ENCODE measurements around the gene NPTN. TPM values are rescaled to one million over a fixed set of nuclear protein-coding genes. Genes with fewer than 3 reads are reported as not detected.

NPTN gene
- polyA plus RNA-seq, 2 of the 4 experiments (the other 2 are of a cell fraction) = 150 to 201 TPM

DNA sequence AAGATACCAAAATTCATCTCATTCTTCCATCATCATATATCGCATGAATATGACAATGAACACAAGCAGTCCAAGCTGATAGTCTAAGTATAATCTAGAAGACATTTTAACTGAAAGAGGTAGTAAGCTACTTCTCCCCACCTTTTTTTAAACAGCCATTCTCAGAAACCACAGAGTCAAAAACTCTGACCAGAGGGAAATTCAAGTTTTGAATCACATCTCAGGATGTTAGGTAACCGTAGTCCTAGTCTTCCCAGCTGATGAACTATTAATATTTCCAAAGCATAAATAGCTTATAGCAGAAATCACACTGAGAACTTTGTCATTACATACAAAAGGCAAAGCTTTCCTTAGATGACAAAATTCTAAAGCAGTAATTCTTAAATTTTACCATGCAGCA, 25.8 kb downstream of the NPTN start:
- 93% methylated on average over 2 of the region's 2 CpGs for WGBS (ENCODE audit: missing lambda C conversion rate)

DNA sequence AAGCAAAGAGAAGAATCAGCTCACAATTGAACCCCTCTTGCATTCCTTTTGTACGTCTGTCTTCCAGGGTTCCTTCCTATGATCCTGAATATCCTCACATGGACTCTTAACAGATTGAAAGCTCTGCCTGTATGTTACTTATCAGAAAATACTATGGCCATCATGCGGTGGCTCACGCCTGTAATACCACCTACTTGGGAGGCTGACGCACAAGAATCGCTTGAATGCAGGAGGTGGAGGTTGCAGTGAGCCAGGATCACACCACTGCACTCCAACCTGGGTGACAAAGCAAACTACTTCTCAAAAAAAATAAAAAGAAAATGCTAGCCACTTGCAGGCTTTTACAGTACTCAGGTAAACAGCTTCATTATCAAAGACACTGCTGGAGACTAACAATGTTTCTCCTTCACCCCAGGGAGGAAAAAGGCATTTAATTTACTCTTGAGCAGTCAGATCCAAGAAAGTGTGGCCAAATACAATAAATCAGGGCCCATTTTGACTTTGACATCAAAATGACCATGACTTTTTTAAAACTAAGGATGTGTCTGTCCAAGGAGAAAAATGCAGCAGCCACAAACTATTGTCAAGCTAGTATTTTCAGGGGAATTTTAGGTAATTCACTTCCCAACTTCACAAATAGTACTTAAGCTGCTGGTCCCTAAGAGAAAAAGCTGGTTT, 27.3 kb downstream of the NPTN start:
- Histone ChIP-seq H3K27ac (no peak overlapping the region), H3K4me2 (no peak overlapping the region), H3K4me3 (no peak overlapping the region), H3K4me1 (peaks cover 27% of the 10 kb centered on the region), H3K9me3 (no peaks in the 10 kb centered on the region)
- ATAC-seq (no peak), FAIRE-seq (no peak), DNase-seq (ENCODE audit: low read depth in 1 of 2, low spot score in 1 of 2) (no peak)
- WGBS (ENCODE audit: missing lambda C conversion rate) = 92% methylated on average over 5 of the region's 5 CpGs
- POLR2A ChIA-PET = interaction anchor here (1.5 kb wide), 1 partner anchor 28 kb away, joined by 4 read pairs; the partner anchor contains the start of gene NPTN
- CTCF ChIA-PET = interaction anchor here (0.7 to 9.8 kb wide), 7 partner anchors 16 to 146 kb away, joined by 3 to 99 read pairs (median 7); partner anchors contain the start of gene NPTN
- TF ChIP-seq SMC3 (IDR thresholded peaks at IDR 0.05) (no peak), ZC3H11A (IDR thresholded peaks at IDR 0.05) (no peak), KDM1A (IDR thresholded peaks at IDR 0.05; ENCODE audit: low read depth) (no peak), FOSB (CRISPR knock-in tag; IDR thresholded peaks at IDR 0.05) (no peak), JUNB (IDR thresholded peaks at IDR 0.05) (no peak), HOXA7 (CRISPR knock-in tag; IDR thresholded peaks at IDR 0.05) (no peak), KDM5A (IDR thresholded peaks at IDR 0.05) (no peak), RAD21 (conservative IDR thresholded peaks at IDR 0.05 in 1 of 2, IDR thresholded peaks at IDR 0.05 in 1 of 2) (no peak), JUN (IDR thresholded peaks at IDR 0.05) (no peak)
- TF ChIP-seq, protein P1, sequence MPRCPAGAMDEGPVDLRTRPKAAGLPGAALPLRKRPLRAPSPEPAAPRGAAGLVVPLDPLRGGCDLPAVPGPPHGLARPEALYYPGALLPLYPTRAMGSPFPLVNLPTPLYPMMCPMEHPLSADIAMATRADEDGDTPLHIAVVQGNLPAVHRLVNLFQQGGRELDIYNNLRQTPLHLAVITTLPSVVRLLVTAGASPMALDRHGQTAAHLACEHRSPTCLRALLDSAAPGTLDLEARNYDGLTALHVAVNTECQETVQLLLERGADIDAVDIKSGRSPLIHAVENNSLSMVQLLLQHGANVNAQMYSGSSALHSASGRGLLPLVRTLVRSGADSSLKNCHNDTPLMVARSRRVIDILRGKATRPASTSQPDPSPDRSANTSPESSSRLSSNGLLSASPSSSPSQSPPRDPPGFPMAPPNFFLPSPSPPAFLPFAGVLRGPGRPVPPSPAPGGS (IDR thresholded peaks at IDR 0.05) = no peak

More for the DNA sequence above, 25.8 kb downstream of the NPTN start:
- no peak for FAIRE-seq
- Histone ChIP-seq H3K27ac (no peak overlapping the region), H3K4me1 (peaks cover 12% of the 10 kb centered on the region), H3K4me2 (no peak overlapping the region), H3K4me3 (no peak overlapping the region), H3K9me3 (no peaks in the 10 kb centered on the region)
- ChIA-PET CTCF (interaction anchor here (0.6 to 9.8 kb wide), 11 partner anchors 8 to 480 kb away, joined by 3 to 99 read pairs (median 6); partner anchors contain the start of gene NPTN), POLR2A (no interaction called here)
- no peak for ATAC-seq
- DNase-seq (ENCODE audit: low read depth in 1 of 2, low spot score in 1 of 2) = no peak
- TF ChIP-seq RNF2 (IDR thresholded peaks at IDR 0.05; ENCODE audit: borderline replicate concordance, low read depth) = no peak
- no peak for TF ChIP-seq MYC (IDR thresholded peaks at IDR 0.05; ENCODE audit: borderline replicate concordance, low read length)
- TF ChIP-seq HOXB13 (CRISPR knock-in tag; IDR thresholded peaks at IDR 0.05; ENCODE audit: low read depth) = no peak
- no peak for TF ChIP-seq HOXB5 (CRISPR knock-in tag; IDR thresholded peaks at IDR 0.05)
- TF ChIP-seq, protein P2, sequence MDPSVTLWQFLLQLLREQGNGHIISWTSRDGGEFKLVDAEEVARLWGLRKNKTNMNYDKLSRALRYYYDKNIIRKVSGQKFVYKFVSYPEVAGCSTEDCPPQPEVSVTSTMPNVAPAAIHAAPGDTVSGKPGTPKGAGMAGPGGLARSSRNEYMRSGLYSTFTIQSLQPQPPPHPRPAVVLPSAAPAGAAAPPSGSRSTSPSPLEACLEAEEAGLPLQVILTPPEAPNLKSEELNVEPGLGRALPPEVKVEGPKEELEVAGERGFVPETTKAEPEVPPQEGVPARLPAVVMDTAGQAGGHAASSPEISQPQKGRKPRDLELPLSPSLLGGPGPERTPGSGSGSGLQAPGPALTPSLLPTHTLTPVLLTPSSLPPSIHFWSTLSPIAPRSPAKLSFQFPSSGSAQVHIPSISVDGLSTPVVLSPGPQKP (IDR thresholded peaks at IDR 0.05; ENCODE audit: low read depth, low read length) = no peak
- TF ChIP-seq RFX5 (IDR thresholded peaks at IDR 0.05) = no peak
- TF ChIP-seq, protein P3, sequence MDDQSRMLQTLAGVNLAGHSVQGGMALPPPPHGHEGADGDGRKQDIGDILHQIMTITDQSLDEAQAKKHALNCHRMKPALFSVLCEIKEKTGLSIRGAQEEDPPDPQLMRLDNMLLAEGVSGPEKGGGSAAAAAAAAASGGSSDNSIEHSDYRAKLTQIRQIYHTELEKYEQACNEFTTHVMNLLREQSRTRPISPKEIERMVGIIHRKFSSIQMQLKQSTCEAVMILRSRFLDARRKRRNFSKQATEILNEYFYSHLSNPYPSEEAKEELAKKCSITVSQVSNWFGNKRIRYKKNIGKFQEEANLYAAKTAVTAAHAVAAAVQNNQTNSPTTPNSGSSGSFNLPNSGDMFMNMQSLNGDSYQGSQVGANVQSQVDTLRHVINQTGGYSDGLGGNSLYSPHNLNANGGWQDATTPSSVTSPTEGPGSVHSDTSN (IDR thresholded peaks at IDR 0.05) = no peak
- TF ChIP-seq POLR2AphosphoS2 (conservative IDR thresholded peaks at IDR 0.05; ENCODE audit: low read length) = no peak
- TF ChIP-seq ZFP36 (IDR thresholded peaks at IDR 0.05; ENCODE audit: borderline replicate concordance, partially characterized antibody) = no peak
- TF ChIP-seq, protein P4, sequence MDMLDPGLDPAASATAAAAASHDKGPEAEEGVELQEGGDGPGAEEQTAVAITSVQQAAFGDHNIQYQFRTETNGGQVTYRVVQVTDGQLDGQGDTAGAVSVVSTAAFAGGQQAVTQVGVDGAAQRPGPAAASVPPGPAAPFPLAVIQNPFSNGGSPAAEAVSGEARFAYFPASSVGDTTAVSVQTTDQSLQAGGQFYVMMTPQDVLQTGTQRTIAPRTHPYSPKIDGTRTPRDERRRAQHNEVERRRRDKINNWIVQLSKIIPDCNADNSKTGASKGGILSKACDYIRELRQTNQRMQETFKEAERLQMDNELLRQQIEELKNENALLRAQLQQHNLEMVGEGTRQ (IDR thresholded peaks at IDR 0.05) = no peak

Measured in A549 (cell line).